GM06990 (cell line): Measurements from ENCODE around the gene ATP6AP1.

Experiments
- DNase-seq: peaks from one replicate; pipeline ENCODE4 v3.0.0-alpha.2; 2011; ENCODE audit not compliant: insufficient read length; ENCODE audit errors: extremely low read depth
- H3K27me3 ChIP-seq: replicated peaks from 2 replicates; pipeline ENCODE4 v1.6.0; 2011; ENCODE audit warnings: low read length; ENCODE audit not compliant: control insufficient read depth, insufficient read depth
- H3K36me3 ChIP-seq: 2 replicates; pipeline ENCODE4 v1.5.1; 2011; ENCODE audit warnings: low read length; ENCODE audit not compliant: control insufficient read depth, insufficient read depth
- H3K4me3 ChIP-seq: replicated peaks from 2 replicates; pipeline ENCODE4 v1.5.1; 2011; ENCODE audit warnings: low read depth, mild to moderate bottlenecking, control low read depth, low read length
- CTCF ChIP-seq: IDR thresholded peaks from 2 replicates; pipeline ENCODE4 v1.5.1; 2011; ENCODE audit warnings: low read length, control low read depth, mild to moderate bottlenecking, inconsistent platforms; ENCODE audit not compliant: insufficient read depth, poor library complexity, severe bottlenecking

The ATP6AP1 gene

GRCh38 chrX:154443479-154443910 is 15.0 kb downstream of the ATP6AP1 start:
- Histone ChIP-seq H3K27me3 (no peaks in the 10 kb centered on the region), H3K36me3 (peaks cover 1% of the 10 kb centered on the region), H3K4me3 (peak overlapping the region; percentile 50)
- no peak for TF ChIP-seq CTCF
- DNase-seq, result no peak

GRCh38 chrX:154443992-154444754 is 15.7 kb downstream of the ATP6AP1 start, which contains the start of gene FAM50A:
Gene FAM50A, plus strand, starts transcription at chrX:154444141. Its CDS starts 95 bp downstream, at chrX:154444236.
- no peaks in the 10 kb centered on the region for H3K27me3 ChIP-seq
- peak; percentile 71 for DNase-seq
- no peak for TF ChIP-seq CTCF
- H3K4me3 ChIP-seq, result peak within 1 kb of the TSS; percentile 75
- peaks cover 8% of the 10 kb centered on the region for H3K36me3 ChIP-seq

- Histone ChIP-seq H3K27me3 (no peaks in the 10 kb centered on the region), H3K4me3 (peak overlapping the region; percentile 75), H3K36me3 (peaks cover 8% of the 10 kb centered on the region)
- no peak for TF ChIP-seq CTCF
- DNase-seq, result no peak
Observed at GRCh38 chrX:154444755-154445246, 16.3 kb downstream of the ATP6AP1 start.

GRCh38 chrX:154445776-154446175 is 17.3 kb downstream of the ATP6AP1 start:
- no peak for TF ChIP-seq CTCF
- H3K36me3 ChIP-seq, result peaks cover 10% of the 10 kb centered on the region
- no peak for DNase-seq
- no peak overlapping the region for H3K4me3 ChIP-seq
- H3K27me3 ChIP-seq, result no peaks in the 10 kb centered on the region

GRCh38 chrX:154446430-154446829 is 18.0 kb downstream of the ATP6AP1 start:
- peaks cover 10% of the 10 kb centered on the region for H3K36me3 ChIP-seq
- H3K27me3 ChIP-seq, result no peaks in the 10 kb centered on the region
- no peak for DNase-seq
- no peak overlapping the region for H3K4me3 ChIP-seq
- no peak for TF ChIP-seq CTCF
